ENCODE results near the gene RHEB.

DNA sequence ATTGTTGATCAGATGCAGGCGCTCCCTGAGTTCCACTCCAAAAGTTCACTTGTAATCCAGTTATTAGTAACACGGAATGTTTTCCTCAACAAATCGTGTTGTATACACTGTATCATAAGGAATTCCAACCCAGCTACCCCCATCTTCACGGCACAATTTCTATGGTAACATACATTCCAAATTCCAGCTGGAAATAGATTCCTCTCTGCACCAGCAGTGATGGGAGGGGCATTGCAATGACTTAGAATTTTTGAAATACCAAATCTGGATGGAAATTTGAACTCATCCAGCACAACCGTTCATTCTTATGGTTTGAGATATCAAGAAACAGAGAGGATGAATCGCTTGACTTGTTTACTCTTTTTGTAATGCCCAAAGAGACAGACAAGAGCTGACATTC lies 38.9 kb upstream of the RHEB start:
- TF ChIP-seq, protein P1, sequence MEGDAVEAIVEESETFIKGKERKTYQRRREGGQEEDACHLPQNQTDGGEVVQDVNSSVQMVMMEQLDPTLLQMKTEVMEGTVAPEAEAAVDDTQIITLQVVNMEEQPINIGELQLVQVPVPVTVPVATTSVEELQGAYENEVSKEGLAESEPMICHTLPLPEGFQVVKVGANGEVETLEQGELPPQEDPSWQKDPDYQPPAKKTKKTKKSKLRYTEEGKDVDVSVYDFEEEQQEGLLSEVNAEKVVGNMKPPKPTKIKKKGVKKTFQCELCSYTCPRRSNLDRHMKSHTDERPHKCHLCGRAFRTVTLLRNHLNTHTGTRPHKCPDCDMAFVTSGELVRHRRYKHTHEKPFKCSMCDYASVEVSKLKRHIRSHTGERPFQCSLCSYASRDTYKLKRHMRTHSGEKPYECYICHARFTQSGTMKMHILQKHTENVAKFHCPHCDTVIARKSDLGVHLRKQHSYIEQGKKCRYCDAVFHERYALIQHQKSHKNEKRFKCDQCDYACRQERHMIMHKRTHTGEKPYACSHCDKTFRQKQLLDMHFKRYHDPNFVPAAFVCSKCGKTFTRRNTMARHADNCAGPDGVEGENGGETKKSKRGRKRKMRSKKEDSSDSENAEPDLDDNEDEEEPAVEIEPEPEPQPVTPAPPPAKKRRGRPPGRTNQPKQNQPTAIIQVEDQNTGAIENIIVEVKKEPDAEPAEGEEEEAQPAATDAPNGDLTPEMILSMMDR (IDR thresholded peaks at IDR 0.05), result no peak
- TF ChIP-seq POLR2A (IDR thresholded peaks at IDR 0.05), result no peak

Data from body of pancreas (tissue), 4 donors.